OCI-LY1 (cell line): ENCODE data around the gene FAIM2.

Experiments used
- H2AFZ ChIP-seq: fragments of 200-600 bp; sonication (generic), shearing (Covaris generic); 2 replicates; pipeline ENCODE4 v1.6.0; 2014; ENCODE audit warnings: antibody characterized with exemption, mild to moderate bottlenecking, low read length
- H3F3A ChIP-seq: fragments of 200-600 bp; sonication (generic), shearing (Covaris generic); 2 replicates; pipeline ENCODE4 v1.6.0; 2014; ENCODE audit warnings: mild to moderate bottlenecking, antibody characterized with exemption, low read length, moderate library complexity; ENCODE audit not compliant: insufficient read depth
- H3K27ac ChIP-seq: fragments of 200-600 bp; sonication (generic); 2 replicates; pipeline ENCODE4 v1.5.1; 2014; ENCODE audit warnings: low read length, mixed run types, mild to moderate bottlenecking, low read depth; ENCODE audit not compliant: poor library complexity, severe bottlenecking
- H3K27me3 ChIP-seq: fragments of 200-600 bp; sonication (generic); 2 replicates; pipeline ENCODE4 v1.6.0; 2014; ENCODE audit warnings: antibody characterized with exemption, mild to moderate bottlenecking, low read length, moderate library complexity; ENCODE audit not compliant: insufficient read depth
- H3K36me3 ChIP-seq: fragments of 200-600 bp; sonication (generic); 2 replicates; pipeline ENCODE4 v1.6.1; 2014; ENCODE audit warnings: mild to moderate bottlenecking, antibody characterized with exemption, low read length, moderate library complexity, mixed read lengths; ENCODE audit not compliant: insufficient read depth
- H3K4me1 ChIP-seq: fragments of 200-600 bp; sonication (generic); 2 replicates; pipeline ENCODE4 v1.5.1; 2014; ENCODE audit warnings: mild to moderate bottlenecking, low read length, moderate library complexity; ENCODE audit not compliant: insufficient read depth, severe bottlenecking
- H3K4me2 ChIP-seq: fragments of 200-600 bp; sonication (generic), shearing (Covaris generic); 2 replicates; pipeline ENCODE4 v1.6.1; 2014; ENCODE audit warnings: low read length
- H3K4me3 ChIP-seq: fragments of 200-600 bp; sonication (generic); 2 replicates; pipeline ENCODE4 v1.5.1; 2014; ENCODE audit warnings: low read length, low read depth, mild to moderate bottlenecking, mixed read lengths; ENCODE audit not compliant: poor library complexity, severe bottlenecking
- H3K79me2 ChIP-seq: fragments of 200-600 bp; shearing (Covaris generic); 2 replicates; pipeline ENCODE4 v1.6.1; 2016; ENCODE audit warnings: mixed run types, low read length, mixed read lengths; ENCODE audit not compliant: insufficient read depth
- H3K9ac ChIP-seq: fragments of 200-600 bp; sonication (generic), shearing (Covaris generic); 2 replicates; pipeline ENCODE4 v1.6.1; 2014; ENCODE audit warnings: mild to moderate bottlenecking, low read length, mixed read lengths
- H3K9me2 ChIP-seq: fragments of 200-600 bp; sonication (generic), shearing (Covaris generic); 2 replicates; pipeline ENCODE4 v1.6.1; 2014; ENCODE audit warnings: low read depth, mild to moderate bottlenecking, low read length, mixed read lengths
- H3K9me3 ChIP-seq: fragments of 200-600 bp; shearing (Covaris generic); 2 replicates; pipeline ENCODE4 v1.6.1; 2014; ENCODE audit warnings: low read length, mixed read lengths
- H4K20me1 ChIP-seq: fragments of 200-600 bp; sonication (generic), shearing (Covaris generic); 2 replicates; pipeline ENCODE4 v1.6.0; 2016; ENCODE audit warnings: mild to moderate bottlenecking, low read length; ENCODE audit not compliant: insufficient read depth
- EZH2 ChIP-seq: fragments of 200-600 bp; sonication (generic), shearing (Covaris generic); IDR thresholded peaks from 2 replicates; pipeline ENCODE4 v1.8.0; 2017; ENCODE audit warnings: borderline replicate concordance, mixed run types, mild to moderate bottlenecking, antibody characterized with exemption, low read length, moderate library complexity, mixed read lengths
- TF ChIP-seq, protein P1 (sequence below): fragments of 200-600 bp; sonication (generic), shearing (Covaris generic); IDR thresholded peaks from 2 replicates; pipeline ENCODE4 v1.5.1; 2017; ENCODE audit warnings: mild to moderate bottlenecking, antibody characterized with exemption, low read length, moderate library complexity, mixed read lengths

The FAIM2 gene

GRCh38 chr12:49934505-49934904, 30.8 kb upstream of the FAIM2 start:
- Histone ChIP-seq H3K9me3 (no peaks in the 10 kb centered on the region), H3K27me3 (peaks cover 5% of the 10 kb centered on the region; the same call in 1 of the 2 replicates), H3K9me2 (no peaks in the 10 kb centered on the region), H2AFZ (no peak overlapping the region), H3K27ac (no peak overlapping the region), H3K4me3 (no peak overlapping the region), H3K36me3 (no peaks in the 10 kb centered on the region; the same call in 1 of the 2 replicates), H3K4me1 (no peaks in the 10 kb centered on the region), H3K4me2 (no peak overlapping the region), H3F3A (no peaks in the 10 kb centered on the region), H3K9ac (no peak overlapping the region), H3K79me2 (no peaks in the 10 kb centered on the region), H4K20me1 (no peaks in the 10 kb centered on the region)
- no peak for TF ChIP-seq EZH2
- TF ChIP-seq, protein P1, sequence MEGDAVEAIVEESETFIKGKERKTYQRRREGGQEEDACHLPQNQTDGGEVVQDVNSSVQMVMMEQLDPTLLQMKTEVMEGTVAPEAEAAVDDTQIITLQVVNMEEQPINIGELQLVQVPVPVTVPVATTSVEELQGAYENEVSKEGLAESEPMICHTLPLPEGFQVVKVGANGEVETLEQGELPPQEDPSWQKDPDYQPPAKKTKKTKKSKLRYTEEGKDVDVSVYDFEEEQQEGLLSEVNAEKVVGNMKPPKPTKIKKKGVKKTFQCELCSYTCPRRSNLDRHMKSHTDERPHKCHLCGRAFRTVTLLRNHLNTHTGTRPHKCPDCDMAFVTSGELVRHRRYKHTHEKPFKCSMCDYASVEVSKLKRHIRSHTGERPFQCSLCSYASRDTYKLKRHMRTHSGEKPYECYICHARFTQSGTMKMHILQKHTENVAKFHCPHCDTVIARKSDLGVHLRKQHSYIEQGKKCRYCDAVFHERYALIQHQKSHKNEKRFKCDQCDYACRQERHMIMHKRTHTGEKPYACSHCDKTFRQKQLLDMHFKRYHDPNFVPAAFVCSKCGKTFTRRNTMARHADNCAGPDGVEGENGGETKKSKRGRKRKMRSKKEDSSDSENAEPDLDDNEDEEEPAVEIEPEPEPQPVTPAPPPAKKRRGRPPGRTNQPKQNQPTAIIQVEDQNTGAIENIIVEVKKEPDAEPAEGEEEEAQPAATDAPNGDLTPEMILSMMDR = no peak

GRCh38 chr12:49933796-49934195, 30.1 kb upstream of the FAIM2 start:
- Histone ChIP-seq H4K20me1 (no peaks in the 10 kb centered on the region), H3K27ac (no peak overlapping the region), H3K9me2 (no peaks in the 10 kb centered on the region), H2AFZ (no peak overlapping the region), H3K79me2 (no peaks in the 10 kb centered on the region), H3K9me3 (no peaks in the 10 kb centered on the region), H3K9ac (no peak overlapping the region), H3K36me3 (no peaks in the 10 kb centered on the region; the same call in 1 of the 2 replicates), H3K4me3 (no peak overlapping the region), H3K4me1 (no peaks in the 10 kb centered on the region), H3K4me2 (no peak overlapping the region), H3F3A (no peaks in the 10 kb centered on the region), H3K27me3 (peaks cover 7% of the 10 kb centered on the region; the same call in 1 of the 2 replicates)
- TF ChIP-seq EZH2 = no peak
- TF ChIP-seq, protein P1 = no peak

GRCh38 chr12:49932533-49933130, 28.9 kb upstream of the FAIM2 start:
- H3K27me3 ChIP-seq = peaks cover 7% of the 10 kb centered on the region; the same call in 1 of the 2 replicates
- no peaks in the 10 kb centered on the region for H3K4me1 ChIP-seq
- no peak overlapping the region for H3K27ac ChIP-seq
- H3K79me2 ChIP-seq = no peaks in the 10 kb centered on the region
- H3K9me3 ChIP-seq = no peaks in the 10 kb centered on the region
- H3K36me3 ChIP-seq = no peaks in the 10 kb centered on the region; the same call in 1 of the 2 replicates
- no peak overlapping the region for H3K4me3 ChIP-seq
- H3K9ac ChIP-seq = no peak overlapping the region
- H3K9me2 ChIP-seq = no peaks in the 10 kb centered on the region
- no peak for TF ChIP-seq EZH2
- TF ChIP-seq, protein P1 = no peak
- H3K4me2 ChIP-seq = no peak overlapping the region
- no peak overlapping the region for H2AFZ ChIP-seq
- no peaks in the 10 kb centered on the region for H4K20me1 ChIP-seq
- no peaks in the 10 kb centered on the region for H3F3A ChIP-seq
